ENCODE data around the gene MAP2. TPM values are rescaled to one million over a fixed set of nuclear protein-coding genes. Genes with fewer than 3 reads are reported as not detected.

MAP2 gene
- total and polyA plus RNA-seq, 2 donors (not counting 1 experiment from before 2014, with no cell fraction given) = 1.8 to 3.0 TPM

DNA sequence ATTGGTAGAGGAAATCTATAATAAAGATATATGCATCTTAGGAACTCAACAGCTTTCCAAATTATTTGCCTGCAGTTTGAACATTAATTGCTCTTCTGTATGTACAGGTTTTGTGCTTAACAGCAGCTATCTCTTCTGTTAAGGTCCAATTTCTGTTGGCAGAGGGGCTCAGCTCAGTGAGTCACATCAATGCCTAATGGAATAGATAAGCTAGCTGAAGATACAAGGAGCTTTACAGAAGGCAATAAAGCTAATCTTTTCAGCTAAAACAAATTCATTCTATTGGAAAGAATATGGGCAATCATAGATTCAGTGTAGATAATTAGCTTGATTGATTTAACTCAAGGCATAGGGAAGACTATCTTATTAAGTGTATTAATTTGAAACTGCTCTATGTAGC lies 289.4 kb downstream of the MAP2 start:
- intact Hi-C loops (cut with micrococcal nuclease) = no loop called here
- H3K27ac ChIP-seq (ENCODE audit: low read length in 2 of 2) = no peak overlapping the region
- no peaks in the 10 kb centered on the region for H3K4me1 ChIP-seq (ENCODE audit: control insufficient read depth in 2 of 2, insufficient read depth in 2 of 2, low read length in 2 of 2)
- Mint-ChIP-seq H3K4me3 (no peak overlapping the region), H3K9me3 (ENCODE audit: insufficient read depth) (no peaks in the 10 kb centered on the region), H3K27me3 (no peaks in the 10 kb centered on the region), H3K4me1 (no peaks in the 10 kb centered on the region), H3K27ac (no peak overlapping the region)
- H3K36me3 ChIP-seq (replicated peaks in 1 of 2; ENCODE audit: control extremely low read depth in 1 of 2, control insufficient read depth in 1 of 2, extremely low read depth in 1 of 2, insufficient read depth in 2 of 2, low read length in 1 of 2) = no peaks in the 10 kb centered on the region
- no peak overlapping the region for H2AFZ ChIP-seq (ENCODE audit: insufficient read depth, low read depth, low read length, poor library complexity, severe bottlenecking)
- no peaks in the 10 kb centered on the region for H3K9me3 ChIP-seq (ENCODE audit: control extremely low read depth in 1 of 3, control insufficient read depth in 2 of 3, insufficient read depth in 1 of 3, low read length in 2 of 3)
- no peaks in the 10 kb centered on the region for H4K20me1 ChIP-seq (ENCODE audit: control insufficient read depth, insufficient read depth, low read length, poor library complexity, severe bottlenecking)
- ATAC-seq (ENCODE audit: low read depth) (no peak), DNase-seq (no peak)
- ChIA-PET CTCF (no interaction called here), POLR2A (no interaction called here)
- no peak overlapping the region for H3K9ac ChIP-seq (ENCODE audit: low read length)
- H3K27me3 ChIP-seq (replicated peaks in 1 of 4; ENCODE audit: control extremely low read depth in 1 of 4, control insufficient read depth in 3 of 4, insufficient read depth in 4 of 4, low read length in 3 of 4) = no peaks in the 10 kb centered on the region
- H3K4me2 ChIP-seq (replicated peaks; ENCODE audit: low read depth, low read length, poor library complexity, severe bottlenecking) = no peak overlapping the region
- TF ChIP-seq CTCF (IDR thresholded peaks at IDR 0.05) = no peak
- no peak for TF ChIP-seq EZH2 (IDR thresholded peaks at IDR 0.05; ENCODE audit: borderline replicate concordance, insufficient read depth, low read depth, low read length, poor library complexity, severe bottlenecking)
- H3K79me2 ChIP-seq (ENCODE audit: control insufficient read depth, insufficient read depth, low read length) = no peaks in the 10 kb centered on the region
- no peak overlapping the region for H3K4me3 ChIP-seq (ENCODE audit: control extremely low read depth in 1 of 5, extremely low read depth in 1 of 5, insufficient read depth in 1 of 5, low read depth in 2 of 5, low read length in 4 of 5)

DNA sequence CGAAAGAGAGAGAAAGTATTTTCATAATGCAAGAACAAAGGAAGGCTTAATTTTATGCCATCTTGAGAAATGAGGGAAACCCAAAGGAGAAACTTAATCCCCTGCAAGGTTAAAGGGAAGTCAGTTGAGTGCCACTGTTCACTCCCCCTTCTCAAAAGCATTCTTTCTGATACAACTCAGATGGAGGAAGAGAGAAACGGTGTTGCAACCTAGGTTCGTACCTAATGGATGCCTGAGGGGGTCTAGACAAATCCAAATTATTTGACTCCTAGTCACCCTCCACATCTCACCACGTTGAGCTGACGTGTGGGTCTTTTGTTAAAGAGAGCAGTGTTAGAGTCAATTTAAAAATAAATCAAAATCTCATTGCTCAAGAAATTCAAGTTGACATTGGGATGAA lies 295.2 kb downstream of the MAP2 start:
- H3K27me3 Mint-ChIP-seq = no peaks in the 10 kb centered on the region
- WGBS (ENCODE audit: insufficient coverage) = no CpG with 5 or more reads among the region's 5 CpGs
- no peak overlapping the region for H3K4me3 ChIP-seq (ENCODE audit: control extremely low read depth in 1 of 5, extremely low read depth in 1 of 5, insufficient read depth in 1 of 5, low read depth in 2 of 5, low read length in 4 of 5)
- H3K9ac ChIP-seq (ENCODE audit: low read length) = no peak overlapping the region
- H3K79me2 ChIP-seq (ENCODE audit: control insufficient read depth, insufficient read depth, low read length) = no peaks in the 10 kb centered on the region
- ATAC-seq (ENCODE audit: low read depth) (no peak), DNase-seq (no peak)
- TF ChIP-seq EZH2 (IDR thresholded peaks at IDR 0.05; ENCODE audit: borderline replicate concordance, insufficient read depth, low read depth, low read length, poor library complexity, severe bottlenecking) (no peak), CTCF (IDR thresholded peaks at IDR 0.05) (no peak)
- no peak overlapping the region for H3K27ac ChIP-seq (ENCODE audit: low read length in 2 of 2)
- ChIA-PET POLR2A (no interaction called here), CTCF (no interaction called here)
- no peaks in the 10 kb centered on the region for H4K20me1 ChIP-seq (ENCODE audit: control insufficient read depth, insufficient read depth, low read length, poor library complexity, severe bottlenecking)
- no peaks in the 10 kb centered on the region for H3K9me3 Mint-ChIP-seq (ENCODE audit: insufficient read depth)
- H3K4me1 ChIP-seq (ENCODE audit: control insufficient read depth in 2 of 2, insufficient read depth in 2 of 2, low read length in 2 of 2) = no peaks in the 10 kb centered on the region
- no peaks in the 10 kb centered on the region for H3K27me3 ChIP-seq (replicated peaks in 1 of 4; ENCODE audit: control extremely low read depth in 1 of 4, control insufficient read depth in 3 of 4, insufficient read depth in 4 of 4, low read length in 3 of 4)
- no peak overlapping the region for H3K4me2 ChIP-seq (replicated peaks; ENCODE audit: low read depth, low read length, poor library complexity, severe bottlenecking)
- no peaks in the 10 kb centered on the region for H3K36me3 ChIP-seq (replicated peaks in 1 of 2; ENCODE audit: control extremely low read depth in 1 of 2, control insufficient read depth in 1 of 2, extremely low read depth in 1 of 2, insufficient read depth in 2 of 2, low read length in 1 of 2)
- H2AFZ ChIP-seq (ENCODE audit: insufficient read depth, low read depth, low read length, poor library complexity, severe bottlenecking) = no peak overlapping the region
- H3K4me1 Mint-ChIP-seq = no peaks in the 10 kb centered on the region
- intact Hi-C loops (cut with micrococcal nuclease) = no loop called here
- H3K27ac Mint-ChIP-seq = no peak overlapping the region
- no peaks in the 10 kb centered on the region for H3K9me3 ChIP-seq (ENCODE audit: control extremely low read depth in 1 of 3, control insufficient read depth in 2 of 3, insufficient read depth in 1 of 3, low read length in 2 of 3)
- no peak overlapping the region for H3K4me3 Mint-ChIP-seq

All from B cell (primary cell).